IMR-90 (cell line): ENCODE results near the gene APP. TPM values are rescaled to one million over a fixed set of nuclear protein-coding genes. Genes with fewer than 3 reads are reported as not detected.

ENCODE experiments used
- ATAC-seq: fragments of 200-7000 bp; cut with Tn5 transposase; 2 replicates; pipeline ENCODE4 v1.9.1; 2020; ENCODE audit warnings: low read depth, mild to moderate bottlenecking, moderate library complexity
- BruUV-seq: library from RNA; stranded (reverse); fragments of 400-500 nt; replicated peaks from 2 replicates; lab custom pipeline; 2021; lab: Mats Ljungman, UMichigan
- CTCF ChIA-PET: fragments of 300-600 bp; formaldehyde crosslinking; extraction: SDS; loops from one replicate; lab custom pipeline; 2021; ENCODE audit warnings: antibody characterized with exemption; lab: Yijun Ruan, JAX
- POLR2A ChIA-PET: fragments of 300-600 bp; sonication (Branson Sonifier 250); formaldehyde crosslinking; loops from one replicate; lab custom pipeline; 2022; ENCODE audit warnings: antibody characterized with exemption; ENCODE audit not compliant: unreplicated experiment; lab: Charles Lee
- DNase-seq: peaks from one replicate; pipeline ENCODE4 v3.0.0; 2013
- H2AFZ ChIP-seq: replicated peaks from 2 replicates; pipeline ENCODE3; 2013; ENCODE audit warnings: low read length, mild to moderate bottlenecking; ENCODE audit not compliant: poor library complexity
- H2AK5ac ChIP-seq: 2 replicates; pipeline ENCODE4 v1.6.1; 2013; ENCODE audit warnings: low read depth, low read length, inconsistent platforms
- H2AK9ac ChIP-seq: replicated peaks from 2 replicates; pipeline ENCODE3; 2013; ENCODE audit warnings: mild to moderate bottlenecking, low read depth, low read length, moderate library complexity; ENCODE audit not compliant: poor library complexity
- H2BK120ac ChIP-seq: 2 replicates; pipeline ENCODE4 v1.6.1; 2013; ENCODE audit warnings: low read depth, low read length, inconsistent platforms
- H2BK15ac ChIP-seq: 3 replicates; pipeline ENCODE4 v1.6.1; 2013; ENCODE audit warnings: low read depth, low read length, inconsistent platforms
- H2BK20ac ChIP-seq: 2 replicates; pipeline ENCODE4 v1.6.1; 2013; ENCODE audit warnings: low read depth, mild to moderate bottlenecking, inconsistent platforms, low read length, moderate library complexity
- H2BK5ac ChIP-seq: 2 replicates; pipeline ENCODE4 v1.6.1; 2013; ENCODE audit warnings: mild to moderate bottlenecking, low read depth, low read length, inconsistent platforms; ENCODE audit not compliant: poor library complexity, severe bottlenecking
- H3K14ac ChIP-seq: replicated peaks from 2 replicates; pipeline ENCODE4 v1.6.1; 2013; ENCODE audit warnings: low read depth, low read length, inconsistent platforms
- H3K18ac ChIP-seq: 2 replicates; pipeline ENCODE4 v1.6.1; 2013; ENCODE audit warnings: low read depth, low read length, control low read depth
- H3K23ac ChIP-seq: 2 replicates; pipeline ENCODE4 v1.6.1; 2013; ENCODE audit warnings: low read depth, low read length, inconsistent platforms
- H3K27ac ChIP-seq: 2 replicates; pipeline ENCODE4 v1.5.1; 2013; ENCODE audit warnings: mild to moderate bottlenecking, control low read depth, low read length; ENCODE audit not compliant: insufficient read depth
- H3K27me3 ChIP-seq: 2 replicates; pipeline ENCODE4 v1.6.1; 2013; ENCODE audit warnings: low read length; ENCODE audit not compliant: control insufficient read depth, insufficient read depth
- H3K36me3 ChIP-seq: 2 replicates; pipeline ENCODE4 v1.6.1; 2013; ENCODE audit warnings: low read length, mixed read lengths; ENCODE audit not compliant: control insufficient read depth, insufficient read depth
- H3K4ac ChIP-seq: 2 replicates; pipeline ENCODE4 v1.6.1; 2013; ENCODE audit warnings: low read depth, low read length, inconsistent platforms
- H3K4me1 ChIP-seq: 2 replicates; pipeline ENCODE4 v1.6.1; 2013; ENCODE audit warnings: low read length, mixed read lengths; ENCODE audit not compliant: control insufficient read depth, insufficient read depth
- H3K4me2 ChIP-seq: 2 replicates; pipeline ENCODE4 v1.6.1; 2013; ENCODE audit warnings: low read depth, mild to moderate bottlenecking, control low read depth, low read length, moderate library complexity
- H3K4me3 ChIP-seq: 2 replicates; pipeline ENCODE4 v1.5.1; 2013; ENCODE audit warnings: low read depth, mild to moderate bottlenecking, control low read depth, low read length, moderate library complexity; ENCODE audit not compliant: insufficient read depth
- H3K56ac ChIP-seq: 2 replicates; pipeline ENCODE4 v1.6.1; 2013; ENCODE audit warnings: low read length, inconsistent platforms; ENCODE audit not compliant: insufficient read depth; ENCODE audit errors: extremely low read depth
- H3K79me1 ChIP-seq, 2 experiments: 2 replicates each; pipeline ENCODE4 v1.6.1; 2013; ENCODE audit warnings: low read length in 2 of 2, inconsistent platforms in 1 of 2, low read depth in 1 of 2
- H3K9ac ChIP-seq: 2 replicates; pipeline ENCODE4 v1.6.1; 2013; ENCODE audit warnings: low read depth, low read length, control low read depth
- H3K9me1 ChIP-seq: 2 replicates; pipeline ENCODE4 v1.6.1; 2013; ENCODE audit warnings: low read length, inconsistent platforms; ENCODE audit not compliant: insufficient read depth
- H3K9me3 ChIP-seq: 2 replicates; pipeline ENCODE4 v1.6.1; 2013; ENCODE audit warnings: low read length; ENCODE audit not compliant: control insufficient read depth, insufficient read depth
- H4K20me1 ChIP-seq: 2 replicates; pipeline ENCODE4 v1.6.1; 2013; ENCODE audit warnings: low read length, inconsistent platforms; ENCODE audit not compliant: insufficient read depth
- H4K5ac ChIP-seq: 2 replicates; pipeline ENCODE4 v1.6.1; 2013; ENCODE audit warnings: mild to moderate bottlenecking, low read depth, low read length, control low read depth
- H4K8ac ChIP-seq, 2 experiments: 2 replicates each; pipeline ENCODE4 v1.6.1; 2013; ENCODE audit warnings: low read depth in 2 of 2, low read length in 2 of 2, control low read depth in 1 of 2, inconsistent platforms in 1 of 2
- H4K91ac ChIP-seq: 2 replicates; pipeline ENCODE4 v1.6.1; 2013; ENCODE audit warnings: low read depth, low read length, inconsistent platforms; ENCODE audit not compliant: insufficient read depth
- BHLHE40 ChIP-seq: fragments of 150-350 bp; IDR thresholded peaks from 2 replicates; pipeline ENCODE4 v1.6.1; 2016; ENCODE audit warnings: mild to moderate bottlenecking, low read depth, low read length
- CEBPB ChIP-seq: IDR thresholded peaks from 2 replicates; pipeline ENCODE4 v1.6.1; 2012; ENCODE audit warnings: low read depth, low read length, improper control_type of control experiment
- CHD1 ChIP-seq: IDR thresholded peaks from 2 replicates; pipeline ENCODE4 v1.6.1; 2012; ENCODE audit warnings: low read depth, low read length, improper control_type of control experiment
- CTCF ChIP-seq: conservative IDR thresholded peaks from 2 replicates; pipeline ENCODE4 v1.5.1; 2012; ENCODE audit warnings: mild to moderate bottlenecking, low read depth, low read length, improper control_type of control experiment
- ELK1 ChIP-seq: fragments of 150-350 bp; IDR thresholded peaks from 2 replicates; pipeline ENCODE4 v1.6.1; 2016; ENCODE audit warnings: low read depth, mild to moderate bottlenecking, low read length, moderate library complexity, borderline replicate concordance
- FOS ChIP-seq: fragments of 150-350 bp; IDR thresholded peaks from 2 replicates; pipeline ENCODE4 v1.6.1; 2016; ENCODE audit warnings: low read depth, low read length
- MAFK ChIP-seq: IDR thresholded peaks from 2 replicates; pipeline ENCODE4 v1.6.1; 2012; ENCODE audit warnings: low read depth, low read length, improper control_type of control experiment
- MAZ ChIP-seq: IDR thresholded peaks from 2 replicates; pipeline ENCODE4 v1.6.1; 2012; ENCODE audit warnings: low read depth, mild to moderate bottlenecking, low read length, improper control_type of control experiment, moderate library complexity, borderline replicate concordance
- MXI1 ChIP-seq: IDR thresholded peaks from 2 replicates; pipeline ENCODE4 v1.6.1; 2012; ENCODE audit warnings: low read depth, mild to moderate bottlenecking, low read length, moderate library complexity, borderline replicate concordance
- NFE2L2 ChIP-seq: fragments of 150-350 bp; IDR thresholded peaks from 2 replicates; pipeline ENCODE4 v1.6.1; 2016; ENCODE audit warnings: low read depth, mild to moderate bottlenecking, low read length
- RAD21 ChIP-seq: IDR thresholded peaks from 2 replicates; pipeline ENCODE4 v1.6.1; 2012; ENCODE audit warnings: low read length, improper control_type of control experiment
- RCOR1 ChIP-seq: IDR thresholded peaks from 2 replicates; pipeline ENCODE4 v1.6.1; 2012; ENCODE audit warnings: mild to moderate bottlenecking, low read length, improper control_type of control experiment; ENCODE audit not compliant: insufficient replicate concordance
- RFX5 ChIP-seq: IDR thresholded peaks from 2 replicates; pipeline ENCODE4 v1.8.0; 2012; ENCODE audit warnings: low read depth, mild to moderate bottlenecking, low read length, moderate library complexity
- SMC3 ChIP-seq: fragments of 150-350 bp; IDR thresholded peaks from 2 replicates; pipeline ENCODE4 v1.6.1; 2016; ENCODE audit warnings: low read depth, mild to moderate bottlenecking, antibody characterized with exemption, low read length, moderate library complexity
- USF2 ChIP-seq: fragments of 150-350 bp; IDR thresholded peaks from 2 replicates; pipeline ENCODE4 v1.6.1; 2017; ENCODE audit warnings: mild to moderate bottlenecking, antibody characterized with exemption, low read length, low read depth
- WGBS, 2 experiments: methylation state at CpG; one replicate each; pipeline versions ENCODE4 v1.1.5 to v1.1.7; 2013; ENCODE audit warnings: missing lambda C conversion rate in 2 of 2; ENCODE audit not compliant: insufficient read length in 1 of 2; ENCODE audit errors: extremely low coverage in 2 of 2; 5-methylcytosine and 5-hydroxymethylcytosine counted together
- dilution Hi-C: fragments of 300-500 bp; cut with HindIII; formaldehyde crosslinking; loops from one replicate; pipeline ENCODE4 v1.14.3; 2018; ENCODE audit warnings: low sequenced_read_pairs; ENCODE audit not compliant: unreplicated experiment
- in situ Hi-C: fragments of 300-500 bp; cut with MboI; formaldehyde crosslinking; loops from 3 replicates; pipeline ENCODE4 v1.14.3; 2019; ENCODE audit warnings: low sequenced_read_pairs, inconsistent platforms, mixed read lengths
- intact Hi-C: fragments of 100-400 bp; cut with micrococcal nuclease; formaldehyde crosslinking; loops from 2 replicates; pipeline ENCODE4 v1.10.0; 2022
- polyA plus RNA-seq, 3 experiments: library from polyadenylated mRNA; depleted of rRNA; stranded (reverse); fragments of >200 nt; gene quantifications; 2 replicates each; pipeline ENCODE4 v1.2.3, GENCODE V29; 2012; ENCODE audit warnings: low replicate concordance in 1 of 3
- total RNA-seq: library from RNA; depleted of rRNA; stranded (reverse); fragments of >200 nt; gene quantifications from 2 replicates; pipeline ENCODE4 v1.2.3, GENCODE V29; 2012

APP gene
- total and polyA plus RNA-seq, 2 of the 4 experiments (the other 2 are of a cell fraction) = 191 to 530 TPM

- H3K9ac ChIP-seq = no peak overlapping the region
- ATAC-seq = no peak
- in situ Hi-C loops (no loop called here), intact Hi-C loops (no loop called here), dilution Hi-C loops (no loop called here)
- ChIA-PET POLR2A (no interaction called here), CTCF (no interaction called here)
- no peak overlapping the region for H2BK15ac ChIP-seq
- no peak overlapping the region for H2AK5ac ChIP-seq
- H3K56ac ChIP-seq = no peak overlapping the region
- no peaks in the 10 kb centered on the region for H3K27me3 ChIP-seq
- peak overlapping the region; percentile 20 for H2BK5ac ChIP-seq
- H3K4me3 ChIP-seq = no peak overlapping the region
- no CpG with 5 or more reads among the region's 4 CpGs for WGBS, 2 experiments
- H3K23ac ChIP-seq = no peak overlapping the region
- no peak for TF ChIP-seq MXI1
- no peak for TF ChIP-seq CEBPB
- TF ChIP-seq RFX5 = no peak
- no peak for TF ChIP-seq BHLHE40
- TF ChIP-seq CHD1 = no peak
- no peak for TF ChIP-seq ELK1
- TF ChIP-seq MAZ = no peak
- TF ChIP-seq USF2 = no peak
- no peak for TF ChIP-seq CTCF
- no peak for TF ChIP-seq FOS
- TF ChIP-seq RAD21 = no peak
- no peak for TF ChIP-seq RCOR1
- no peak for TF ChIP-seq MAFK
- TF ChIP-seq NFE2L2 = no peak
- TF ChIP-seq SMC3 = no peak
- no peak overlapping the region for H3K27ac ChIP-seq
- no peak overlapping the region for H3K4ac ChIP-seq
- no TSS peak for BruUV-seq
- peaks cover 3% of the 10 kb centered on the region; the same call in 1 of the 2 replicates for H3K36me3 ChIP-seq
- H3K79me1 ChIP-seq = peaks cover 39 to 71% of the 10 kb centered on the region in 2 experiments
- H2BK120ac ChIP-seq = no peak overlapping the region
- H4K5ac ChIP-seq = no peak overlapping the region; the same call in 1 of the 2 replicates
- H2AK9ac ChIP-seq = no peak overlapping the region
- peaks cover 11% of the 10 kb centered on the region; the same call in 1 of the 2 replicates for H3K9me1 ChIP-seq
- no peak overlapping the region for H2AFZ ChIP-seq
- peaks cover 1% of the 10 kb centered on the region; the same call in 1 of the 2 replicates for H3K4me1 ChIP-seq
- no peak overlapping the region for H3K14ac ChIP-seq
- no peak for DNase-seq
- no peak overlapping the region for H4K91ac ChIP-seq
- no peak overlapping the region for H3K4me2 ChIP-seq
- no peak overlapping the region for H3K18ac ChIP-seq
- H4K8ac ChIP-seq = no peak overlapping the region
- H4K20me1 ChIP-seq = peaks cover 41% of the 10 kb centered on the region
- no peak overlapping the region for H2BK20ac ChIP-seq
- H3K9me3 ChIP-seq = no peaks in the 10 kb centered on the region
Measured at GRCh38 chr21:26137379-26138060, 33.0 kb downstream of the APP start.
